A549 (cell line): ENCODE results near the gene ANTXR1. TPM values are rescaled to one million over a fixed set of nuclear protein-coding genes. Genes with fewer than 3 reads are reported as not detected.

ENCODE experiments used
- ATAC-seq, 2 experiments: fragments of 200-7000 bp in 1 of 2; fragments of >200 bp in 1 of 2; cut with Nextera tagmentation in 1 of 2; cut with Tn5 transposase in 1 of 2; 3 replicates each; pipeline versions ENCODE4 v1.8.0 to v1.9.1; 2018 to 2020; ENCODE audit warnings: mild to moderate bottlenecking in 1 of 2, moderate library complexity in 1 of 2
- CTCF ChIA-PET: fragments of 300-600 bp; sonication (Branson Sonifier 250); formaldehyde crosslinking; extraction: SDS; loops from one replicate; lab custom pipeline; 2021; ENCODE audit warnings: antibody characterized with exemption, inconsistent platforms; lab: Yijun Ruan, JAX
- POLR2A ChIA-PET: fragments of 350-600 bp; formaldehyde crosslinking; extraction: SDS; loops from one replicate; lab custom pipeline; 2021; ENCODE audit warnings: antibody characterized with exemption, inconsistent platforms; lab: Yijun Ruan, JAX
- DNase-seq, 2 experiments: peaks; one replicate each; pipeline versions ENCODE4 v3.0.0 to v3.0.0-alpha.2; 2011 to 2016; ENCODE audit warnings: low read depth in 1 of 2, low spot score in 1 of 2
- FAIRE-seq: peaks from 2 replicates; lab custom pipeline; 2011; peaks lifted over from hg19 to GRCh38; lab: Jason Lieb, UNC
- H3K27ac ChIP-seq, 2 experiments: fragments of >200 bp; sonication (Bioruptor Twin); formaldehyde crosslinking; 3 replicates each; pipeline ENCODE4 v1.5.1; 2016 to 2017
- H3K4me1 ChIP-seq: fragments of >200 bp; sonication (Bioruptor Twin); formaldehyde crosslinking; 3 replicates; pipeline ENCODE4 v1.6.1; 2016
- H3K4me2 ChIP-seq: fragments of >200 bp; sonication (Bioruptor Twin); formaldehyde crosslinking; 3 replicates; pipeline ENCODE4 v1.6.1; 2016
- H3K4me3 ChIP-seq: fragments of >200 bp; sonication (Bioruptor Twin); formaldehyde crosslinking; 3 replicates; pipeline ENCODE4 v1.5.1; 2016
- H3K9me3 ChIP-seq: fragments of >200 bp; sonication (Bioruptor Twin); formaldehyde crosslinking; 3 replicates; pipeline ENCODE4 v1.6.1; 2016
- CEBPB ChIP-seq, 2 experiments: fragments of >200 bp in 1 of 2; sonication (Bioruptor Twin) in 1 of 2; formaldehyde crosslinking in 1 of 2; IDR thresholded peaks; 2 replicates each; pipeline ENCODE4 v1.6.1; 2012 to 2016
- CTCF ChIP-seq: fragments of >200 bp; sonication (Bioruptor Twin); formaldehyde crosslinking; IDR thresholded peaks from 3 replicates; pipeline ENCODE4 v1.5.1; 2016
- EP300 ChIP-seq, 2 experiments: fragments of >200 bp; sonication (Bioruptor Twin); formaldehyde crosslinking; IDR thresholded peaks; 2 replicates in 1 of 2; 3 replicates in 1 of 2; pipeline ENCODE4 v1.6.1; 2016 to 2017
- FOSL2 ChIP-seq, 2 experiments: fragments of 450-650 bp in 1 of 2; fragments of >200 bp in 1 of 2; sonication (Bioruptor Twin) in 1 of 2; formaldehyde crosslinking; IDR thresholded peaks; 2 replicates each; pipeline versions ENCODE4 v1.5.0 to v1.6.1; 2016 to 2020; ENCODE audit warnings: mild to moderate bottlenecking in 1 of 2, moderate library complexity in 1 of 2
- GATA3 ChIP-seq: IDR thresholded peaks from 2 replicates; pipeline ENCODE4 v1.6.1; 2012; ENCODE audit warnings: borderline replicate concordance
- HDAC2 ChIP-seq: fragments of 200-600 bp; sonication (generic); IDR thresholded peaks from 2 replicates; pipeline ENCODE4 v1.6.1; 2016
- HES2 ChIP-seq: fragments of >200 bp; sonication (Bioruptor Twin); formaldehyde crosslinking; IDR thresholded peaks from 2 replicates; pipeline ENCODE4 v1.6.1; 2016
- KDM5A ChIP-seq: fragments of 200-600 bp; sonication (generic); IDR thresholded peaks from 2 replicates; pipeline ENCODE4 v1.6.1; 2016; ENCODE audit warnings: antibody characterized with exemption, mild to moderate bottlenecking
- MAX ChIP-seq: IDR thresholded peaks from 2 replicates; pipeline ENCODE4 v1.6.1; 2012
- MYC ChIP-seq: IDR thresholded peaks from 2 replicates; pipeline ENCODE4 v1.6.1; 2012; ENCODE audit warnings: mild to moderate bottlenecking, inconsistent platforms, low read length, improper control_type of control experiment, borderline replicate concordance
- NPAS2 ChIP-seq: fragments of 250-450 bp; sonication (Bioruptor Pico); IDR thresholded peaks from 2 replicates; pipeline ENCODE4 v1.8.0; 2022; ENCODE audit warnings: mild to moderate bottlenecking, moderate library complexity, borderline replicate concordance
- RAD21 ChIP-seq, 2 experiments: fragments of >200 bp in 1 of 2; sonication (Bioruptor Twin) in 1 of 2; formaldehyde crosslinking in 1 of 2; IDR thresholded peaks in 1 of 2; conservative IDR thresholded peaks in 1 of 2; 2 replicates in 1 of 2; 3 replicates in 1 of 2; pipeline ENCODE4 v1.6.1; 2012 to 2018; ENCODE audit warnings: inconsistent platforms in 1 of 2
- RARB ChIP-seq: fragments of 250-450 bp; sonication (Bioruptor Pico); IDR thresholded peaks from 2 replicates; pipeline ENCODE4 v1.8.0; 2021; ENCODE audit warnings: mild to moderate bottlenecking, moderate library complexity
- SMC3 ChIP-seq: fragments of >200 bp; sonication (Bioruptor Twin); formaldehyde crosslinking; IDR thresholded peaks from 3 replicates; pipeline ENCODE4 v1.6.1; 2018; ENCODE audit warnings: inconsistent platforms
- ZC3H11A ChIP-seq: fragments of 450-650 bp; IDR thresholded peaks from 2 replicates; pipeline ENCODE4 v1.6.1; 2014; ENCODE audit warnings: antibody characterized with exemption, mild to moderate bottlenecking
- ZFP36 ChIP-seq: fragments of 450-650 bp; IDR thresholded peaks from 2 replicates; pipeline ENCODE4 v1.6.1; 2014; ENCODE audit warnings: borderline replicate concordance; ENCODE audit not compliant: partially characterized antibody
- WGBS: methylation state at CpG from one replicate; pipeline ENCODE4 v1.1.6; 2017; ENCODE audit errors: missing lambda C conversion rate; 5-methylcytosine and 5-hydroxymethylcytosine counted together
- polyA plus RNA-seq, 4 experiments: library from polyadenylated mRNA; depleted of rRNA in 3 of 4; stranded (reverse); fragments of >200 nt; fragmentation: RNase III in 1 of 4; extraction: RNeasy Plus Mini Kit Qiagen cat#74134 plus additional on column Dnase treatment in 1 of 4; gene quantifications; 2 replicates in 3 of 4; 3 replicates in 1 of 4; pipeline ENCODE4 v1.2.3, GENCODE V29; 2011 to 2017

ANTXR1 gene
- polyA plus RNA-seq, 2 of the 4 experiments (the other 2 are of a cell fraction), result 161 to 194 TPM

- Histone ChIP-seq H3K4me3 (no peak overlapping the region), H3K27ac (peak overlapping the region; percentile 90 to 95; a peak in 5 of 6 replicates), H3K4me2 (no peak overlapping the region), H3K4me1 (peaks cover 27% of the 10 kb centered on the region), H3K9me3 (no peaks in the 10 kb centered on the region)
- 69% methylated on average over 4 of the region's 4 CpGs for WGBS
- FAIRE-seq, result no peak
- POLR2A ChIA-PET, result no interaction called here
- CTCF ChIA-PET, result interaction anchor here (0.9 to 3.7 kb wide), 26 partner anchors 8 to 524 kb away, joined by 3 to 44 read pairs (median 5); no protein-coding TSS in a partner anchor
- TF ChIP-seq ZFP36 (no peak), FOSL2 (IDR thresholded peaks at IDR 0.05) (no peak), FOSL2 (CRISPR knock-in tag; IDR thresholded peaks at IDR 0.05) (no peak), HDAC2 (no peak), NPAS2 (no peak), MAX (no peak), CTCF (no peak)
- ATAC-seq, result no peak
- DNase-seq, result no peak
Measured at GRCh38 chr2:69011611-69012157, 1.3 kb upstream of the ANTXR1 start.

- peak; percentile 55 to 65 for ATAC-seq
- no peak for FAIRE-seq
- H3K4me2 ChIP-seq, result peak overlapping the region; percentile 81
- TF ChIP-seq HDAC2 (0 out of 2 replicates have a peak, but pooled peaks have one; percentile 53), RAD21 (conservative IDR thresholded peaks at IDR 0.05 in 1 of 2, IDR thresholded peaks at IDR 0.05 in 1 of 2) (peak; percentile 80 to 96), CTCF (peak; percentile 89), RARB (0 out of 2 replicates have a peak, but pooled peaks have one; percentile 45), EP300 (IDR thresholded peaks at IDR 0.05) (peak in 1 of 2 experiments; percentile 31; a peak in 1 of 5 replicates), GATA3 (peak; percentile 36; the same call in 1 of the 2 replicates), MAX (peak; percentile 90), ZC3H11A (no peak), NPAS2 (no peak), MYC (peak; percentile 44; the same call in 1 of the 2 replicates), FOSL2 (IDR thresholded peaks at IDR 0.05) (no peak), FOSL2 (CRISPR knock-in tag; IDR thresholded peaks at IDR 0.05) (peak; percentile 92), KDM5A (peak; percentile 31; the same call in 1 of the 2 replicates), ZFP36 (peak; percentile 16), CEBPB (IDR thresholded peaks at IDR 0.05) (no peak), HES2 (no peak), SMC3 (peak; percentile 96)
- TF ChIP-seq, all 56 proteins: peak for 12
- Histone ChIP-seq H3K4me1 (peaks cover 35% of the 10 kb centered on the region), H3K9me3 (no peaks in the 10 kb centered on the region), H3K27ac (peak overlapping the region; percentile 90 to 95), H3K4me3 (peak overlapping the region; percentile 85)
- peak; percentile 74 to 85 for DNase-seq
- POLR2A ChIA-PET, result interaction anchor here (0.6 to 1.0 kb wide), 3 partner anchors 41 to 286 kb away, joined by 3 to 13 read pairs (median 3); no protein-coding TSS in a partner anchor
- 12% methylated on average over 27 of the region's 27 CpGs for WGBS
- CTCF ChIA-PET, result interaction anchor here (0.6 to 3.7 kb wide), 61 partner anchors 9 to 1607 kb away, joined by 3 to 44 read pairs (median 4); partner anchors contain the start of gene GKN1
Measured at GRCh38 chr2:69012310-69013141, 453 bp upstream of the ANTXR1 start.
